GM19238 (cell line): Measurements from ENCODE around the gene STXBP4.

ENCODE experiments used
- DNase-seq: peaks from one replicate; pipeline ENCODE4 v3.0.0; 2011; ENCODE audit warnings: low spot score; ENCODE audit not compliant: insufficient read length

STXBP4 gene

GRCh38 chr17:55219459-55219858 is 250.9 kb downstream of the STXBP4 start:
- DNase-seq, result no peak

- DNase-seq, result no peak
Observed at GRCh38 chr17:55219934-55220333, 251.4 kb downstream of the STXBP4 start.
